K562 (cell line): Measurements from ENCODE around the gene UBXN11. TPM values are rescaled to one million over a fixed set of nuclear protein-coding genes. Genes with fewer than 3 reads are reported as not detected.
A peak's percentile ranks its signal among the peaks of the same experiment; 100 is the strongest.

Experiments
- BRF1 ChIP-seq: IDR thresholded peaks from 3 replicates; pipeline ENCODE4 v1.6.1; 2011; ENCODE audit warnings: borderline replicate concordance, mild to moderate bottlenecking; ENCODE audit not compliant: insufficient read length; ENCODE audit errors: extremely low read depth
- EHMT2 ChIP-seq: fragments of 450-650 bp; IDR thresholded peaks from 2 replicates; pipeline ENCODE4 v1.6.1; 2018; ENCODE audit warnings: antibody characterized with exemption
- HDAC6 ChIP-seq: IDR thresholded peaks from 2 replicates; pipeline ENCODE4 v1.6.1; 2012; ENCODE audit warnings: low read depth, mild to moderate bottlenecking, control low read depth, inconsistent platforms, low read length, moderate library complexity
- HEY1 ChIP-seq: fragments of 250-450 bp; sonication (Bioruptor Pico); IDR thresholded peaks from 2 replicates; pipeline ENCODE4 v1.5.0; 2020; ENCODE audit warnings: mild to moderate bottlenecking, moderate library complexity, borderline replicate concordance
- NBN ChIP-seq: fragments of 450-650 bp; IDR thresholded peaks from 2 replicates; pipeline ENCODE4 v1.6.1; 2016; ENCODE audit warnings: low read depth, mild to moderate bottlenecking
- NR3C1 ChIP-seq: sonication (generic); formaldehyde crosslinking; IDR thresholded peaks from 2 replicates; pipeline ENCODE4 v1.8.1; 2022; ENCODE audit warnings: missing genetic modification reagents
- RFX5 ChIP-seq: IDR thresholded peaks from 2 replicates; pipeline ENCODE4 v1.6.1; 2011; ENCODE audit warnings: low read depth, mild to moderate bottlenecking, improper control_type of control experiment, low read length
- RUNX1 ChIP-seq: sonication (generic); IDR thresholded peaks from 2 replicates; pipeline ENCODE4 v1.6.1; 2016; ENCODE audit warnings: antibody characterized with exemption, low read depth
- SMAD4 ChIP-seq: fragments of 250-450 bp; sonication (Bioruptor Pico); conservative IDR thresholded peaks from 2 replicates; pipeline ENCODE4 v1.8.0; 2021; ENCODE audit warnings: inconsistent platforms, mild to moderate bottlenecking, moderate library complexity
- SREBF2 ChIP-seq: sonication (generic); formaldehyde crosslinking; IDR thresholded peaks from 2 replicates; pipeline ENCODE4 v1.4.0; 2020; ENCODE audit warnings: mild to moderate bottlenecking, missing genetic modification reagents
- TAL1 ChIP-seq: fragments of 450-650 bp; IDR thresholded peaks from 2 replicates; pipeline ENCODE4 v1.6.1; 2016; ENCODE audit warnings: mild to moderate bottlenecking
- XRCC3 ChIP-seq: fragments of 450-650 bp; IDR thresholded peaks from 2 replicates; pipeline ENCODE4 v1.6.1; 2017; ENCODE audit warnings: mild to moderate bottlenecking, moderate library complexity
- polyA plus RNA-seq, 8 experiments: library from polyadenylated mRNA; depleted of rRNA in 4 of 8; stranded (reverse) in 5 of 8; unstranded in 3 of 8; fragments of >200 nt; fragmentation: Nextera tagmentation in 2 of 8; fragmentation: Illumina TruSeq in 1 of 8; extraction: Ambion mirVana in 2 of 8; extraction: Trizol in 1 of 8; gene quantifications; 2 replicates each; pipeline versions ENCODE4 v1.2.1 to v1.2.3, GENCODE V29; 2011 to 2014; ENCODE audit warnings: inconsistent platforms in 1 of 8, missing spikeins in 1 of 8
- total RNA-seq, 7 experiments: library from RNA; depleted of rRNA in 6 of 7; stranded (reverse); fragments of >200 nt in 6 of 7; fragmentation: Illumina TruSeq in 2 of 7; extraction: Trizol in 2 of 7; gene quantifications; 2 replicates each; pipeline versions ENCODE4 v1.2.1 to v1.2.3, GENCODE V29; 2011 to 2021; ENCODE audit warnings: low replicate concordance in 1 of 7
- TF ChIP-seq, protein P1 (sequence below): fragments of 250-450 bp; sonication (Bioruptor Pico); IDR thresholded peaks from 2 replicates; pipeline ENCODE4 v1.5.0; 2021; ENCODE audit warnings: mild to moderate bottlenecking, borderline replicate concordance
- TF ChIP-seq, protein P2 (sequence below): fragments of 250-450 bp; sonication (Bioruptor Pico); IDR thresholded peaks from 2 replicates; pipeline ENCODE4 v1.6.1; 2021; ENCODE audit warnings: mild to moderate bottlenecking
- TF ChIP-seq, protein P3 (sequence below), 2 experiments: fragments of 250-450 bp in 1 of 2; fragments of 450-650 bp in 1 of 2; sonication (Bioruptor Pico) in 1 of 2; IDR thresholded peaks; 2 replicates each; pipeline versions ENCODE4 v1.6.1 to v1.8.0; 2016 to 2021; ENCODE audit warnings: mild to moderate bottlenecking in 2 of 2, moderate library complexity in 2 of 2, missing compliant biosample characterization in 1 of 2, missing genetic modification characterization in 1 of 2
- TF ChIP-seq, protein P4 (sequence below): fragments of 250-450 bp; sonication (Bioruptor Pico); IDR thresholded peaks from 2 replicates; pipeline ENCODE4 v1.9.0; 2021; ENCODE audit warnings: mild to moderate bottlenecking, inconsistent platforms
- TF ChIP-seq, protein P5 (sequence below): sonication (generic); formaldehyde crosslinking; IDR thresholded peaks from 2 replicates; pipeline ENCODE4 v1.8.1; 2023; ENCODE audit warnings: mild to moderate bottlenecking, missing genetic modification reagents
- TF ChIP-seq, protein P6 (sequence below): sonication (generic); formaldehyde crosslinking; IDR thresholded peaks from 2 replicates; pipeline ENCODE4 v1.8.0; 2022; ENCODE audit warnings: mild to moderate bottlenecking, low read depth, missing genetic modification reagents

UBXN11 gene
- total and polyA plus RNA-seq, 9 of the 15 experiments (the other 6 are each of a cell fraction or from before 2014, with no cell fraction given): 0.48 to 34.3 (median 11.3) TPM

DNA sequence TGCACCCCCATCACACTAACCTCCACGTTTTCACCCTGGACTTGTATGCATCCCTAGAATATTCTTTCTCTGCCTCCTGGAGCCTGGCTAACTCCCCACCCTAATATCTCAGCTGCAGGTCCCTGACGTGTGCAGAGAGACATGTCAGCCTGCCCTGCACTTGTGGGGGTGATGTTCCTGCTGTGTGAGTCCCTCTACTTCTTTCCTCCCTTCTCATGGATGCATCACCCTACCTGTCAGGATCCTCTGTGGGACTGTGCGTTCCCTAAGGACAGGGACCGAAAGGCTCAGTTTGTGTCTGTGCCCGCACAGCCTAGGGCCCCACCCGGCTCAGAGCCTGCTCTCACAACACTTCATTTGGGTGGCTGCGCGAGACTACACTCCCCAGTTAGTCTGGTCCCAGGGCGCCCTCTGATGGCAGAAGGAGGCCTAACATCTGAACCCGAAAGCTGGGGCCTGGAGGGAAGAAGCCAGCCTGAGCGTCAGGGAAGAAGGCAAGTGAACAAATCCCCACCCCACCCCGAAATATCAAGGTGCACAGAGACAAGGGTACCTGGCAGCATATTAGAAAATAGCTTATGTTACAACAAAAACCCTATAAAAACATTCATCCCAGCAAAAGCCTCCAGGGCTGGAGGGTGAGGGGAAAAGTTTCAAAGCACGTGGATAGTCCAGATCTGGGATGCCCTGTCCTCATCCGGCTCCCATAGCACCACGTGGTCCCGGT is 15.0 kb upstream of the UBXN11 start (continued):
- TF ChIP-seq, protein P1, sequence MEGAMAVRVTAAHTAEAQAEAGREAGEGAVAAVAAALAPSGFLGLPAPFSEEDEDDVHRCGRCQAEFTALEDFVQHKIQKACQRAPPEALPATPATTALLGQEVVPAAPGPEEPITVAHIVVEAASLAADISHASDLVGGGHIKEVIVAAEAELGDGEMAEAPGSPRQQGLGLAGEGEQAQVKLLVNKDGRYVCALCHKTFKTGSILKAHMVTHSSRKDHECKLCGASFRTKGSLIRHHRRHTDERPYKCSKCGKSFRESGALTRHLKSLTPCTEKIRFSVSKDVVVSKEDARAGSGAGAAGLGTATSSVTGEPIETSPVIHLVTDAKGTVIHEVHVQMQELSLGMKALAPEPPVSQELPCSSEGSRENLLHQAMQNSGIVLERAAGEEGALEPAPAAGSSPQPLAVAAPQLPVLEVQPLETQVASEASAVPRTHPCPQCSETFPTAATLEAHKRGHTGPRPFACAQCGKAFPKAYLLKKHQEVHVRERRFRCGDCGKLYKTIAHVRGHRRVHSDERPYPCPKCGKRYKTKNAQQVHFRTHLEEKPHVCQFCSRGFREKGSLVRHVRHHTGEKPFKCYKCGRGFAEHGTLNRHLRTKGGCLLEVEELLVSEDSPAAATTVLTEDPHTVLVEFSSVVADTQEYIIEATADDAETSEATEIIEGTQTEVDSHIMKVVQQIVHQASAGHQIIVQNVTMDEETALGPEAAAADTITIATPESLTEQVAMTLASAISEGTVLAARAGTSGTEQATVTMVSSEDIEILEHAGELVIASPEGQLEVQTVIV (CRISPR knock-in tag): no peak
- no peak for TF ChIP-seq EHMT2
- TF ChIP-seq, protein P2, sequence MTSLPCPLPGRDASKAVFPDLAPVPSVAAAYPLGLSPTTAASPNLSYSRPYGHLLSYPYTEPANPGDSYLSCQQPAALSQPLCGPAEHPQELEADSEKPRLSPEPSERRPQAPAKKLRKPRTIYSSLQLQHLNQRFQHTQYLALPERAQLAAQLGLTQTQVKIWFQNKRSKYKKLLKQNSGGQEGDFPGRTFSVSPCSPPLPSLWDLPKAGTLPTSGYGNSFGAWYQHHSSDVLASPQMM (CRISPR knock-in tag): no peak
- TF ChIP-seq, protein P3, sequence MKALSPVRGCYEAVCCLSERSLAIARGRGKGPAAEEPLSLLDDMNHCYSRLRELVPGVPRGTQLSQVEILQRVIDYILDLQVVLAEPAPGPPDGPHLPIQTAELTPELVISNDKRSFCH (CRISPR knock-in tag; IDR thresholded peaks at IDR 0.05): no peak
- TF ChIP-seq, protein P3 (tag; IDR thresholded peaks at IDR 0.05): no peak
- TF ChIP-seq RFX5: no peak
- no peak for TF ChIP-seq SREBF2
- no peak for TF ChIP-seq BRF1
- TF ChIP-seq HEY1 (CRISPR knock-in tag): no peak
- no peak for TF ChIP-seq NR3C1 (CRISPR knock-in tag)
- no peak for TF ChIP-seq TAL1
- TF ChIP-seq, protein P4, sequence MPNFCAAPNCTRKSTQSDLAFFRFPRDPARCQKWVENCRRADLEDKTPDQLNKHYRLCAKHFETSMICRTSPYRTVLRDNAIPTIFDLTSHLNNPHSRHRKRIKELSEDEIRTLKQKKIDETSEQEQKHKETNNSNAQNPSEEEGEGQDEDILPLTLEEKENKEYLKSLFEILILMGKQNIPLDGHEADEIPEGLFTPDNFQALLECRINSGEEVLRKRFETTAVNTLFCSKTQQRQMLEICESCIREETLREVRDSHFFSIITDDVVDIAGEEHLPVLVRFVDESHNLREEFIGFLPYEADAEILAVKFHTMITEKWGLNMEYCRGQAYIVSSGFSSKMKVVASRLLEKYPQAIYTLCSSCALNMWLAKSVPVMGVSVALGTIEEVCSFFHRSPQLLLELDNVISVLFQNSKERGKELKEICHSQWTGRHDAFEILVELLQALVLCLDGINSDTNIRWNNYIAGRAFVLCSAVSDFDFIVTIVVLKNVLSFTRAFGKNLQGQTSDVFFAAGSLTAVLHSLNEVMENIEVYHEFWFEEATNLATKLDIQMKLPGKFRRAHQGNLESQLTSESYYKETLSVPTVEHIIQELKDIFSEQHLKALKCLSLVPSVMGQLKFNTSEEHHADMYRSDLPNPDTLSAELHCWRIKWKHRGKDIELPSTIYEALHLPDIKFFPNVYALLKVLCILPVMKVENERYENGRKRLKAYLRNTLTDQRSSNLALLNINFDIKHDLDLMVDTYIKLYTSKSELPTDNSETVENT (CRISPR knock-in tag): no peak
- no peak for TF ChIP-seq RUNX1
- peak; percentile 48; the same call in 1 of the 2 replicates for TF ChIP-seq SMAD4
- TF ChIP-seq HDAC6: no peak
- TF ChIP-seq XRCC3: no peak
- TF ChIP-seq NBN: no peak
- TF ChIP-seq, protein P5, sequence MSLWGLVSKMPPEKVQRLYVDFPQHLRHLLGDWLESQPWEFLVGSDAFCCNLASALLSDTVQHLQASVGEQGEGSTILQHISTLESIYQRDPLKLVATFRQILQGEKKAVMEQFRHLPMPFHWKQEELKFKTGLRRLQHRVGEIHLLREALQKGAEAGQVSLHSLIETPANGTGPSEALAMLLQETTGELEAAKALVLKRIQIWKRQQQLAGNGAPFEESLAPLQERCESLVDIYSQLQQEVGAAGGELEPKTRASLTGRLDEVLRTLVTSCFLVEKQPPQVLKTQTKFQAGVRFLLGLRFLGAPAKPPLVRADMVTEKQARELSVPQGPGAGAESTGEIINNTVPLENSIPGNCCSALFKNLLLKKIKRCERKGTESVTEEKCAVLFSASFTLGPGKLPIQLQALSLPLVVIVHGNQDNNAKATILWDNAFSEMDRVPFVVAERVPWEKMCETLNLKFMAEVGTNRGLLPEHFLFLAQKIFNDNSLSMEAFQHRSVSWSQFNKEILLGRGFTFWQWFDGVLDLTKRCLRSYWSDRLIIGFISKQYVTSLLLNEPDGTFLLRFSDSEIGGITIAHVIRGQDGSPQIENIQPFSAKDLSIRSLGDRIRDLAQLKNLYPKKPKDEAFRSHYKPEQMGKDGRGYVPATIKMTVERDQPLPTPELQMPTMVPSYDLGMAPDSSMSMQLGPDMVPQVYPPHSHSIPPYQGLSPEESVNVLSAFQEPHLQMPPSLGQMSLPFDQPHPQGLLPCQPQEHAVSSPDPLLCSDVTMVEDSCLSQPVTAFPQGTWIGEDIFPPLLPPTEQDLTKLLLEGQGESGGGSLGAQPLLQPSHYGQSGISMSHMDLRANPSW (CRISPR knock-in tag): no peak
- TF ChIP-seq, protein P6, sequence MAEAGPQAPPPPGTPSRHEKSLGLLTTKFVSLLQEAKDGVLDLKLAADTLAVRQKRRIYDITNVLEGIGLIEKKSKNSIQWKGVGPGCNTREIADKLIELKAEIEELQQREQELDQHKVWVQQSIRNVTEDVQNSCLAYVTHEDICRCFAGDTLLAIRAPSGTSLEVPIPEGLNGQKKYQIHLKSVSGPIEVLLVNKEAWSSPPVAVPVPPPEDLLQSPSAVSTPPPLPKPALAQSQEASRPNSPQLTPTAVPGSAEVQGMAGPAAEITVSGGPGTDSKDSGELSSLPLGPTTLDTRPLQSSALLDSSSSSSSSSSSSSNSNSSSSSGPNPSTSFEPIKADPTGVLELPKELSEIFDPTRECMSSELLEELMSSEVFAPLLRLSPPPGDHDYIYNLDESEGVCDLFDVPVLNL: no peak
